HFF-Myc (cell line): ENCODE data around the gene GIMAP1.

ENCODE experiments used
- DNase-seq: peaks from one replicate; pipeline ENCODE4 v3.0.0-alpha.2; 2011; ENCODE audit warnings: low read depth; ENCODE audit errors: extremely low read depth
- H3K4me3 ChIP-seq: replicated peaks from 2 replicates; pipeline ENCODE4 v1.5.1; 2011; ENCODE audit warnings: low read depth, mild to moderate bottlenecking, control low read depth, low read length
- TF ChIP-seq, protein P1 (sequence below): IDR thresholded peaks from 2 replicates; pipeline ENCODE4 v1.5.1; 2012; ENCODE audit warnings: mild to moderate bottlenecking, low read depth, low read length, control low read depth; ENCODE audit errors: missing control alignments

Gene GIMAP1

GRCh38 chr7:150733482-150734095 lies 17.2 kb downstream of the GIMAP1 start:
- DNase-seq: no peak
- TF ChIP-seq, protein P1, sequence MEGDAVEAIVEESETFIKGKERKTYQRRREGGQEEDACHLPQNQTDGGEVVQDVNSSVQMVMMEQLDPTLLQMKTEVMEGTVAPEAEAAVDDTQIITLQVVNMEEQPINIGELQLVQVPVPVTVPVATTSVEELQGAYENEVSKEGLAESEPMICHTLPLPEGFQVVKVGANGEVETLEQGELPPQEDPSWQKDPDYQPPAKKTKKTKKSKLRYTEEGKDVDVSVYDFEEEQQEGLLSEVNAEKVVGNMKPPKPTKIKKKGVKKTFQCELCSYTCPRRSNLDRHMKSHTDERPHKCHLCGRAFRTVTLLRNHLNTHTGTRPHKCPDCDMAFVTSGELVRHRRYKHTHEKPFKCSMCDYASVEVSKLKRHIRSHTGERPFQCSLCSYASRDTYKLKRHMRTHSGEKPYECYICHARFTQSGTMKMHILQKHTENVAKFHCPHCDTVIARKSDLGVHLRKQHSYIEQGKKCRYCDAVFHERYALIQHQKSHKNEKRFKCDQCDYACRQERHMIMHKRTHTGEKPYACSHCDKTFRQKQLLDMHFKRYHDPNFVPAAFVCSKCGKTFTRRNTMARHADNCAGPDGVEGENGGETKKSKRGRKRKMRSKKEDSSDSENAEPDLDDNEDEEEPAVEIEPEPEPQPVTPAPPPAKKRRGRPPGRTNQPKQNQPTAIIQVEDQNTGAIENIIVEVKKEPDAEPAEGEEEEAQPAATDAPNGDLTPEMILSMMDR: no peak

GRCh38 chr7:150734254-150734653 lies 17.8 kb downstream of the GIMAP1 start:
- no peak for DNase-seq
- no peak overlapping the region for H3K4me3 ChIP-seq
- TF ChIP-seq, protein P1: no peak

More at GRCh38 chr7:150733482-150734095, 17.2 kb downstream of the GIMAP1 start:
- H3K4me3 ChIP-seq: no peak overlapping the region

DNA sequence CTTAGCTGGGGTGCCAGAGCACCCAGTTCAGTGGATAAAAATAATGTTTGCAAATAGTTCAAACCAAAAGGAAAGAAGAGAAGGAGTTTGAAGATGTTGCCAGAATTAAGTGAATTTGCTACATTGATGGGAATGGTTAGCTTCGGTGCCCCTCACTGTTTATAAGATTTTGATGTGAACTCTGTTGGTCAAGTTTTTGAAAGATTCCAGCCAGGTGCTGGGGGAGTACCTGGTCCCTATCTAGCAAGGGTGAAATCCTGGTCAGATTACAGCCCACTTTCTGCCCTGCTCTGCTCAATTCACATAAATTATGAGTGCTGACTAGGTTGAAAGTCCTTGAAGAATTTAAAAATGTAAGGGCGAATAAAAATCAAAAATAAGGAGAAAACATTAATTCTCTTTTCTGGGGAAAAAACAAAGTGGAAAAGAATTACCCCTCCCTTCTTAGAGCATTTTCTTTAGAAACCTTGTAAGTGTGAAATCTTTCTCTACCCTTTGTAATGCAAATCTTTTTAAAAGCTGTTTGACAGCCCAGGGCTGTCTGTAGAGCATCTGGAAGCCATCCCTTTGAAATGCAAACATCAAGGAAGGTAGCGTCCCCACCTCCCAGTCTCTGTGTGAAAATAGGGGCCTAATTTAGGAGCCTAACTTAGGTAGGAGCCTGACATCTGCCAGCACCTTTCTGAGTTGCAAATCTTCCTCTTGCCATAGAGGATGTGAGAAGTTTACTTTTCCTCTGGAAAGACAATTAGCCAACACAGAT lies 19.4 kb downstream of the GIMAP1 start:
- TF ChIP-seq, protein P1: no peak

DNA sequence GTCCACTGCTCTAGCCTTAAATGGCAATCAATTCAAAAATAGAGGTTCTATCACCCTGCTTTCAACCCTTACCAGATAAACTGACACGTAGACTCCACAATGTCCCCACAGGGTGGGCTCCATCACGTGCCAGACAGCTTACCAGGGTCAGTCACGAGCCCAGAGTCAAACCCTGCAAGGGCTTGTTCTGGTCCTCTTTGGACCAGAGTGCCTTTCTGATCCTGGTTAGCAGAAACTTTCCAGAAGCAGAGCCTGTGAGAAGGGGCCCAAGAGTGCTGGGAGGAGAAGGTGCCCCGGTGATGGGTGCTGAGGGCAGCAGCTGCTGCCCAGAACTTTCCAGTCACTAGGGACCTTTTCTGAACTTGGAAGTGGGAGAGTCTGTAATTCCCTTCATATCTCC lies 20.5 kb downstream of the GIMAP1 start:
- TF ChIP-seq, protein P1: no peak
- DNase-seq: no peak
- H3K4me3 ChIP-seq: no peak overlapping the region

More for the DNA sequence above, 19.4 kb downstream of the GIMAP1 start:
- H3K4me3 ChIP-seq: no peak overlapping the region
- DNase-seq: no peak

DNA sequence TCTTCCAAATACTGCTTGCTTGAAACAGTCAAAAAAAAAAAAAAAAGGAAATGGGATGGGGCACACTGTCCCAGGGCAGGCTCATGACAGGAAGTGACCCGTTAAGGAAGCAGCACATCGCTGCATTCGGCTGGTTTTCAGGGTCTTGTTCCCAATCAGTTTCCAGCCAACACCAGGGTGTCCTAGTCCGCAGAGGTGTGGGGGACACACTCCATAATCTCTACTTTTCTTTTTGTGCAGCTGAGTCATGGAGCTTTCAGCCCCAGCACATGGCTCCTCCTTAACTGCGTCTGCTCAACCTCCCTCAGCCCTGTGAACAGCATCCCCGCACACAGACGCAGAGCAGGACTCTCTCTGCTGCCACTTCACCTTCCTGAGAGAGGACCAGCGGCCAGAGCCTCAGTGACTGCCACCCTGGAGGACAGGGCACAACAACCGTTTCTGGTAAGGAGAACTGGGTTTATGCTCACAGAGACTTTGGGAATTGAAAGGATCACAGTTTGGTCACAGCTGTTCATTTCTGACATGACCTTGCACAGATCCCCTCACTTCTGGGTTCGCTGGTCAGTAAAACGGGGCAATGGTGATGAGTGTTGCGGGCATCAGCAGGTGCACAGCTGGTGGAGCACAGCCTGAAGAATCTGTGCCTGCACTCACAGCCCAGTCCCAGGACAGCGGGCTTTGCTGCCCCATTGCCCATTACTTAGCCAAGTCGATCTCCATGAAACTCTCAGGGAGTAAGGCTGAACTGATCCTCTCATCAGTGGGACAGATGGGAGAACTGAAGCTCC lies 21.0 kb downstream of the GIMAP1 start, which contains the start of gene GIMAP5:
GIMAP5 (plus strand) TSS at position 154 of the 791 bp plus-strand sequence. CDS start 3,467 bp downstream, outside the sequence.
- TF ChIP-seq, protein P1: no peak
- no peak for DNase-seq
- no peak within 1 kb of the TSS for H3K4me3 ChIP-seq

DNA sequence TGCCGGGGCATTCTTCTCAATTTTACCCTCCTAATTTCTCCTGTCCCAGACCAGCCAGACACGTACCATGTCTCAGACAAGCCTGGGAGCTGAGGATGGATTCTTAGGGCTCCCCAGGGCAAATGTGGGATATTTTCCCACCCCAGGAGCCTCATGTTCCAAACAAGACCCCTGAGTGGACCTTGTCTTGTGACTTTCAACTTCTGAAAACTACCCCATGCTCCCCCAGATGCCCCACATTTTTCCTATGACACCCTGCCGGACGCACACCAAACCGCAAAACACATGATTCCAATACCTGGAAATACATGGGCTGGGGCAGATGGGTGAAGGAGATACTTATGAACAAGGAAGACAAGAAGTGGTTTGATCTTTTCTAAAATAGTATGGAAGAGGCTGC lies 21.7 kb downstream of the GIMAP1 start:
- DNase-seq: no peak
- H3K4me3 ChIP-seq: no peak overlapping the region
- TF ChIP-seq, protein P1: no peak
